GM21528 (cell line): ENCODE measurements around the gene ZNF497.

Experiments used
- ATAC-seq: cut with Tn5 transposase; IDR thresholded peaks from one replicate; pipeline ENCODE4 v1.9.1; 2021; ENCODE audit warnings: mild to moderate bottlenecking, moderate library complexity; ENCODE audit not compliant: unreplicated experiment, low FRiP score

ZNF497 gene

GRCh38 chr19:58372311-58373133, 10.0 kb upstream of the ZNF497 start:
- ATAC-seq, result no peak

- ATAC-seq, result no peak
These were observed 6.2 kb upstream of the ZNF497 start for GRCh38 chr19:58368561-58369360.

- ATAC-seq, result no peak
These were observed 5.3 kb upstream of the ZNF497 start for GRCh38 chr19:58367698-58368454.

- ATAC-seq, result no peak
These were observed 4.3 kb upstream of the ZNF497 start for GRCh38 chr19:58366585-58367430.

GRCh38 chr19:58364146-58364545, 1.6 kb upstream of the ZNF497 start:
- ATAC-seq, result no peak

- no peak for ATAC-seq
These were observed 665 bp downstream of the ZNF497 start for GRCh38 chr19:58361900-58362271.

GRCh38 chr19:58357481-58358145, 4.9 kb downstream of the ZNF497 start:
- no peak for ATAC-seq

- no peak for ATAC-seq
These were observed 5.6 kb downstream of the ZNF497 start for GRCh38 chr19:58356766-58357480.

- no peak for ATAC-seq
These were observed 6.4 kb downstream of the ZNF497 start for GRCh38 chr19:58355908-58356765.

GRCh38 chr19:58355215-58355796, 7.2 kb downstream of the ZNF497 start:
- no peak for ATAC-seq

- no peak for ATAC-seq
These were observed 8.0 kb downstream of the ZNF497 start for GRCh38 chr19:58354478-58355030.

GRCh38 chr19:58353717-58354477, 8.7 kb downstream of the ZNF497 start:
- ATAC-seq, result no peak

- ATAC-seq, result no peak
These were observed 9.5 kb downstream of the ZNF497 start, which contains the start of gene A1BG for GRCh38 chr19:58352760-58353671. TSS of gene A1BG (minus strand) at chr19:58353492. CDS start at chr19:58353437, 55 bp downstream.

GRCh38 chr19:58351990-58352755, 10.4 kb downstream of the ZNF497 start:
- no peak for ATAC-seq

GRCh38 chr19:58351558-58351878, 11.0 kb downstream of the ZNF497 start:
- no peak for ATAC-seq
